ENCODE results near the gene SPON1. TPM values are rescaled to one million over a fixed set of nuclear protein-coding genes. Genes with fewer than 3 reads are reported as not detected.

SPON1 gene
- total and polyA plus RNA-seq, 8 donors = 9.3 to 122 (median 26.9) TPM

DNA sequence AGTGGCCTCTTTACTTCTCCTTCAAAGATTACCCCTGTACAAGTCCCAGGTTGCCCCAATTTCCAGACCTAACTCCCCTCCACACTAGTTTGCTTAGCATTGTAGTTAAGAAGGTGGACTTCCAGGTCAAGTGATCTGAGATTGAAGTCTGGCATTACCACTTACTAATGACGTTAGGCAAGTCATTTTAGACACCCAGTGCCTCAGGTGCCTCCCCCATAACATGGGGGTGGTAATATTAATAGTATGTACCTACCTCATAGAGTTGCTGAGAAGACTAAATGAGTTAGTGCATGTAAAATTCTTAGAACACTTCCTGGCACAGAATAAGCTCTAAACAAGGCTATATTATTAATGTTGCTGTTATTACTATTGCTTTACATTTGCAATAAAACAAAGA is 93.4 kb downstream of the SPON1 start:
- no peak overlapping the region for H3K27ac ChIP-seq
- no peak for DNase-seq
- no peaks in the 10 kb centered on the region for H3K27me3 ChIP-seq
- peaks cover 0 to 19% (median 8%) of the 10 kb centered on the region in 4 donors for H3K4me1 ChIP-seq
- no peaks in the 10 kb centered on the region for H3K36me3 ChIP-seq
- H3K4me3 ChIP-seq = no peak overlapping the region
- intact Hi-C loops (cut with DNase I; ENCODE audit: low total_unique reads) = no loop called here
- 47 to 77% (median 57%) methylated on average over 1 of the region's 1 CpG for WGBS, 5 donors
- no peak for TF ChIP-seq EP300 (IDR thresholded peaks at IDR 0.05)
- TF ChIP-seq POLR2AphosphoS5 (IDR thresholded peaks at IDR 0.05) = no peak
- no peak for TF ChIP-seq POLR2A (IDR thresholded peaks at IDR 0.05)
- H3K9me3 ChIP-seq = no peaks in the 10 kb centered on the region

DNA sequence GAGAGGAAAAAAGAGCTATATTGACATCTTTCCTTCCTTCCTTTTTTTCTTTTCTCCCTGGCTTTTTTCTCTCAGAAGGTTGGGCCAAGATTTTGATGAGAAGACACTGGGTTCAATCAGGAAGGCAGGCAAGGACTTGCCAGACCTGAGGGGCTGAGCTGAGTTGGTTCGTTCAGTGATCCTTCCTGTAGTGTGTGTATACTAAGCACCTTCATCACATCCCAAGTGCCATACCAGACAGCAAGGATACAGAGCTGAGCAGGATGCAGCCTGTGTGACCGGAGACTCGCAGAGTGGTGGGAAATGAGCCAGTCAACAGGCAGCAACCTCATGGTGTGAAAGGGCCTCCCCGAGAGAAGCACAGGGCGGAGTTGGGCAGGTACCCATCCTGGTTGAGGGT is 95.5 kb downstream of the SPON1 start:
- 76 to 86% (median 81%) methylated on average over 5 of the region's 5 CpGs for WGBS, 5 donors
- Histone ChIP-seq H3K9me3 (no peaks in the 10 kb centered on the region), H3K4me1 (peaks cover 0 to 19% (median 8%) of the 10 kb centered on the region in 4 donors), H3K4me3 (no peak overlapping the region), H3K36me3 (no peaks in the 10 kb centered on the region), H3K27ac (no peak overlapping the region), H3K27me3 (no peaks in the 10 kb centered on the region)
- no peak for DNase-seq
- intact Hi-C loops (cut with DNase I; ENCODE audit: low total_unique reads) = no loop called here
- TF ChIP-seq POLR2A (IDR thresholded peaks at IDR 0.05) (no peak), EP300 (IDR thresholded peaks at IDR 0.05) (no peak), POLR2AphosphoS5 (IDR thresholded peaks at IDR 0.05) (no peak)
- TF ChIP-seq, protein P1, sequence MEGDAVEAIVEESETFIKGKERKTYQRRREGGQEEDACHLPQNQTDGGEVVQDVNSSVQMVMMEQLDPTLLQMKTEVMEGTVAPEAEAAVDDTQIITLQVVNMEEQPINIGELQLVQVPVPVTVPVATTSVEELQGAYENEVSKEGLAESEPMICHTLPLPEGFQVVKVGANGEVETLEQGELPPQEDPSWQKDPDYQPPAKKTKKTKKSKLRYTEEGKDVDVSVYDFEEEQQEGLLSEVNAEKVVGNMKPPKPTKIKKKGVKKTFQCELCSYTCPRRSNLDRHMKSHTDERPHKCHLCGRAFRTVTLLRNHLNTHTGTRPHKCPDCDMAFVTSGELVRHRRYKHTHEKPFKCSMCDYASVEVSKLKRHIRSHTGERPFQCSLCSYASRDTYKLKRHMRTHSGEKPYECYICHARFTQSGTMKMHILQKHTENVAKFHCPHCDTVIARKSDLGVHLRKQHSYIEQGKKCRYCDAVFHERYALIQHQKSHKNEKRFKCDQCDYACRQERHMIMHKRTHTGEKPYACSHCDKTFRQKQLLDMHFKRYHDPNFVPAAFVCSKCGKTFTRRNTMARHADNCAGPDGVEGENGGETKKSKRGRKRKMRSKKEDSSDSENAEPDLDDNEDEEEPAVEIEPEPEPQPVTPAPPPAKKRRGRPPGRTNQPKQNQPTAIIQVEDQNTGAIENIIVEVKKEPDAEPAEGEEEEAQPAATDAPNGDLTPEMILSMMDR (IDR thresholded peaks at IDR 0.05) = no peak

DNA sequence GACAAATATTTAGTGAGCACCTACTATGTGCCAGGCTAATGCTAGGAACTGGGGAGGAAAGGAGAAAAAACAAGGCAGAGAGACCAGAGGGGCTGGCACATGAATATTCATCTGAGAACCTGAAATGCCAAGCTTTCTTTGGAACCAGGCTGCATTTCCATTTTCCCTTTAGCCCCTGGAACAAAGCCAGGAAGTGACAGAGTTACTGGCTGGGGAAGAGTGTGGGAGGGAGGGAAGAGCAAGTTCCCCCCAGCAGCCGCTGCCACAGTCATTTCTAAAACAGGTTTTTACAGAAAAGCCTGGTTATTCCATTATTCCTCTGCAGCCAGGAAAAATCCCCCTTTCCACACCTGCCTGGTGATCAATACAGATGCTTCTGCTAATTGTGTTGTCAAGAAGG is 97.0 kb downstream of the SPON1 start:
- TF ChIP-seq POLR2AphosphoS5 (IDR thresholded peaks at IDR 0.05) = no peak
- TF ChIP-seq, protein P1 (IDR thresholded peaks at IDR 0.05) = no peak
- no peak for TF ChIP-seq EP300 (IDR thresholded peaks at IDR 0.05)
- no peak for TF ChIP-seq POLR2A (IDR thresholded peaks at IDR 0.05)
- Histone ChIP-seq H3K4me1 (peaks cover 0 to 17% (median 7%) of the 10 kb centered on the region in 4 donors), H3K27ac (no peak overlapping the region), H3K9me3 (no peaks in the 10 kb centered on the region), H3K27me3 (no peaks in the 10 kb centered on the region), H3K36me3 (no peaks in the 10 kb centered on the region), H3K4me3 (no peak overlapping the region)
- 40 to 75% (median 46%) methylated on average over 1 of the region's 1 CpG for WGBS, 5 donors
- DNase-seq = peak in 1 of 2 donors; percentile 47
- intact Hi-C loops (cut with DNase I; ENCODE audit: low total_unique reads) = no loop called here

DNA sequence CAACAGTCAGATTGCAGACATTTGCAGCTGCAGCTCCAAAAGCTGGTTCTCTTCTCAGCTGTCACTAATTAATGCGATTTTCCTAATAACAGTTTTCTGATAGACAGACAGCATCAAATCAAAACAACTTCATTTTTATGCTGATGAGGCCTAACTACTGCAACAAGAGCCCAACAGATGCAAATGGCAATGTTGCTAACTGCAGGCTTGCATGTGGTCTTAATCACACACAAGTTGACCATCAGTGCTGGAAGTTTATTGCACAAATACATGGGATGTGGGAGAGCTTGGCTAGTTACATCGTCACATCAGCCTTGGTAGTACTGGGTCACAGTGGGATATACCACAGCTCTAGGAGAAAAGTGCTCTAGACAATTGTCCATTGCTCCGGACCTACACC is 99.2 kb downstream of the SPON1 start:
- no peaks in the 10 kb centered on the region for H3K36me3 ChIP-seq
- peaks cover 0 to 27% (median 12%) of the 10 kb centered on the region in 4 donors for H3K4me1 ChIP-seq
- no peaks in the 10 kb centered on the region for H3K9me3 ChIP-seq
- intact Hi-C loops (cut with DNase I; ENCODE audit: low total_unique reads) = no loop called here
- no peaks in the 10 kb centered on the region for H3K27me3 ChIP-seq
- no peak for TF ChIP-seq POLR2A (IDR thresholded peaks at IDR 0.05)
- no peak for TF ChIP-seq POLR2AphosphoS5 (IDR thresholded peaks at IDR 0.05)
- TF ChIP-seq, protein P1 (IDR thresholded peaks at IDR 0.05) = no peak
- no peak for TF ChIP-seq EP300 (IDR thresholded peaks at IDR 0.05)
- DNase-seq = no peak
- 84 to 90% (median 87%) methylated on average over 3 of the region's 3 CpGs for WGBS, 5 donors
- no peak overlapping the region for H3K27ac ChIP-seq
- no peak overlapping the region for H3K4me3 ChIP-seq

DNA sequence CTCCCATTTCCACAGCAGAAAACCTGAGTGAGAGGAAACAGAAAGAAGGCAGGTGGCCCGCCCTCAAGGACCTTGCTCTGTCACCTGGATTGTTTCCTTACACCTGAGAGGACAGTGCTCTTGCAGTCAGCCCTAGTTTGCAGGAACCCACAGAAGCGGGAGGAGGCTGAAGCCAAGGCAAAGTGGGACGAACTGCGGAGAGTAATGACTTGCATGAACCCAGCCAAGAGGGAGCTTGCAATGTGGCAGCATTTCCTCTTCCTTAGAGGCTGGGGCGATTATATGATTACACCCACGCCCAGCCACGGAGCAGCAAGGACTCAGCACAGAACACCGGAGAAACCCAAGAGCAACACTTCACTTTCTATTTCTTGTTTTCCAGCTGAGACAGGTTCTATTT is 102.6 kb downstream of the SPON1 start:
- Histone ChIP-seq H3K9me3 (no peaks in the 10 kb centered on the region), H3K27ac (peak overlapping the region in 1 of 5 donors; percentile 17), H3K36me3 (no peaks in the 10 kb centered on the region), H3K4me3 (no peak overlapping the region), H3K4me1 (peaks cover 0 to 21% (median 7%) of the 10 kb centered on the region in 4 donors), H3K27me3 (no peaks in the 10 kb centered on the region)
- TF ChIP-seq, protein P1 (IDR thresholded peaks at IDR 0.05) = no peak
- TF ChIP-seq EP300 (IDR thresholded peaks at IDR 0.05) (no peak), POLR2AphosphoS5 (IDR thresholded peaks at IDR 0.05) (no peak), POLR2A (IDR thresholded peaks at IDR 0.05) (no peak)
- WGBS, 5 donors = 40 to 58% (median 48%) methylated on average over 8 of the region's 8 CpGs
- intact Hi-C loops (cut with DNase I; ENCODE audit: low total_unique reads) = no loop called here
- DNase-seq = peak in 1 of 2 donors; percentile 20
